WTC11 (cell line): Measurements from ENCODE around the gene RAI1. TPM values are rescaled to one million over a fixed set of nuclear protein-coding genes. Genes with fewer than 3 reads are reported as not detected.

Experiments used
- ATAC-seq: fragments of 200-7000 bp; cut with Tn5 transposase; 2 replicates; pipeline ENCODE4 v1.10.0; 2021; ENCODE audit warnings: mild to moderate bottlenecking, moderate library complexity
- CTCF ChIA-PET: fragments of 300-600 bp; sonication (Branson Sonifier 250); formaldehyde crosslinking; loops from one replicate; lab custom pipeline; 2021; ENCODE audit warnings: antibody characterized with exemption; lab: Charles Lee
- POLR2A ChIA-PET: fragments of 350-600 bp; sonication (Branson Sonifier 250); formaldehyde crosslinking; loops from one replicate; lab custom pipeline; 2021; ENCODE audit warnings: antibody characterized with exemption; lab: Charles Lee
- DNase-seq: peaks from one replicate; pipeline ENCODE4 v3.0.0; 2021; ENCODE audit warnings: low spot score
- H3K27ac Mint-ChIP-seq: 2 replicates; pipeline ENCODE4 v1.8.0; 2021; ENCODE audit warnings: mixed read lengths
- H3K27me3 Mint-ChIP-seq: 2 replicates; pipeline ENCODE4 v1.8.0; 2021; ENCODE audit warnings: low read depth, mild to moderate bottlenecking, moderate library complexity, mixed read lengths
- H3K36me3 Mint-ChIP-seq: 2 replicates; pipeline ENCODE4 v1.8.0; 2021; ENCODE audit warnings: mixed read lengths
- H3K4me1 Mint-ChIP-seq: 2 replicates; pipeline ENCODE4 v1.8.0; 2022; ENCODE audit warnings: mixed read lengths
- H3K4me3 Mint-ChIP-seq: 2 replicates; pipeline ENCODE4 v1.8.0; 2021; ENCODE audit warnings: mild to moderate bottlenecking, moderate library complexity, mixed read lengths
- H3K9me3 Mint-ChIP-seq: 2 replicates; pipeline ENCODE4 v1.8.0; 2021; ENCODE audit warnings: mixed read lengths
- AR ChIP-seq: fragments of 250-450 bp; sonication (Bioruptor Pico); IDR thresholded peaks from 2 replicates; pipeline ENCODE4 v1.9.0; 2021; ENCODE audit warnings: mild to moderate bottlenecking
- ARID4B ChIP-seq: sonication (generic); formaldehyde crosslinking; IDR thresholded peaks from 2 replicates; pipeline ENCODE4 v1.8.0; 2023; ENCODE audit warnings: missing genetic modification reagents, mild to moderate bottlenecking, borderline replicate concordance
- CBFB ChIP-seq: sonication (generic); formaldehyde crosslinking; IDR thresholded peaks from 2 replicates; pipeline ENCODE4 v1.8.1; 2022; ENCODE audit warnings: mild to moderate bottlenecking, low read depth, missing genetic modification reagents
- ESRRA ChIP-seq: sonication (generic); formaldehyde crosslinking; IDR thresholded peaks from 2 replicates; pipeline ENCODE4 v1.8.1; 2022; ENCODE audit warnings: mild to moderate bottlenecking, missing genetic modification reagents, borderline replicate concordance
- FOXJ3 ChIP-seq: sonication (generic); formaldehyde crosslinking; IDR thresholded peaks from 2 replicates; pipeline ENCODE4 v1.9.0; 2021; ENCODE audit warnings: missing genetic modification reagents, mild to moderate bottlenecking, borderline replicate concordance
- FOXP4 ChIP-seq: sonication (generic); formaldehyde crosslinking; IDR thresholded peaks from 2 replicates; pipeline ENCODE4 v1.8.0; 2022; ENCODE audit warnings: mild to moderate bottlenecking, missing genetic modification reagents
- IRF2 ChIP-seq: sonication (generic); formaldehyde crosslinking; IDR thresholded peaks from 2 replicates; pipeline ENCODE4 v1.8.0; 2022; ENCODE audit warnings: low read depth, missing genetic modification reagents, borderline replicate concordance
- KAT7 ChIP-seq: sonication (generic); formaldehyde crosslinking; IDR thresholded peaks from 2 replicates; pipeline ENCODE4 v1.8.1; 2023; ENCODE audit warnings: missing genetic modification reagents, mild to moderate bottlenecking, borderline replicate concordance
- NFE2L1 ChIP-seq: sonication (generic); formaldehyde crosslinking; IDR thresholded peaks from 2 replicates; pipeline ENCODE4 v1.8.1; 2023; ENCODE audit warnings: missing genetic modification reagents
- NR2C2 ChIP-seq: sonication (generic); formaldehyde crosslinking; IDR thresholded peaks from 2 replicates; pipeline ENCODE4 v1.8.0; 2022; ENCODE audit warnings: mild to moderate bottlenecking, missing genetic modification reagents
- NR3C1 ChIP-seq: sonication (generic); formaldehyde crosslinking; conservative IDR thresholded peaks from 2 replicates; pipeline ENCODE4 v1.8.1; 2023; ENCODE audit warnings: low read depth, mild to moderate bottlenecking, missing genetic modification reagents
- OVOL2 ChIP-seq: fragments of 250-450 bp; sonication (Bioruptor Pico); IDR thresholded peaks from 2 replicates; pipeline ENCODE4 v1.9.0; 2021; ENCODE audit warnings: mild to moderate bottlenecking, borderline replicate concordance
- SMAD3 ChIP-seq: sonication (generic); formaldehyde crosslinking; IDR thresholded peaks from 2 replicates; pipeline ENCODE4 v1.8.0; 2022; ENCODE audit warnings: missing genetic modification reagents, mild to moderate bottlenecking, borderline replicate concordance
- SMAD4 ChIP-seq: sonication (generic); formaldehyde crosslinking; IDR thresholded peaks from 2 replicates; pipeline ENCODE4 v1.8.0; 2022; ENCODE audit warnings: mild to moderate bottlenecking, missing genetic modification reagents
- SP1 ChIP-seq: sonication (generic); formaldehyde crosslinking; conservative IDR thresholded peaks from 2 replicates; pipeline ENCODE4 v1.8.1; 2022; ENCODE audit warnings: missing genetic modification reagents
- ZNF232 ChIP-seq: sonication (generic); formaldehyde crosslinking; IDR thresholded peaks from 2 replicates; pipeline ENCODE4 v1.8.0; 2022; ENCODE audit warnings: mild to moderate bottlenecking, missing genetic modification reagents
- ZNF423 ChIP-seq: fragments of 250-450 bp; sonication (Bioruptor Pico); IDR thresholded peaks from 2 replicates; pipeline ENCODE4 v2.1.2; 2022; ENCODE audit warnings: mild to moderate bottlenecking, moderate library complexity
- ZNF425 ChIP-seq: fragments of 250-450 bp; sonication (Bioruptor Pico); conservative IDR thresholded peaks from 2 replicates; pipeline ENCODE4 v1.9.0; 2021; ENCODE audit warnings: mild to moderate bottlenecking
- total RNA-seq: library from RNA; stranded (reverse); gene quantifications from 3 replicates; pipeline ENCODE4 v1.2.3, GENCODE V29; 2021

Gene RAI1
- total RNA-seq, 1 experiment from 2014 or later = 12.7 TPM

GRCh38 chr17:17820463-17821158, 139.4 kb downstream of the RAI1 start:
- no peak for ATAC-seq
- peaks cover 59% of the 10 kb centered on the region for H3K4me1 Mint-ChIP-seq
- H3K4me3 Mint-ChIP-seq = no peak overlapping the region

More at GRCh38 chr17:17820463-17821158, 139.4 kb downstream of the RAI1 start:
- Mint-ChIP-seq H3K9me3 (no peaks in the 10 kb centered on the region), H3K27ac (peak overlapping the region; percentile 84; the same call in 1 of the 2 replicates), H3K27me3 (no peaks in the 10 kb centered on the region), H3K36me3 (peaks cover 22% of the 10 kb centered on the region)
- TF ChIP-seq NFE2L1 (CRISPR knock-in tag) (no peak), SP1 (no peak), OVOL2 (no peak), ZNF423 (no peak), FOXJ3 (CRISPR knock-in tag) (no peak), CBFB (no peak), NR2C2 (CRISPR knock-in tag) (no peak), NR3C1 (CRISPR knock-in tag) (no peak), KAT7 (no peak), ESRRA (CRISPR knock-in tag) (no peak), ARID4B (CRISPR knock-in tag) (no peak), FOXP4 (CRISPR knock-in tag) (no peak), ZNF425 (no peak), SMAD3 (no peak), SMAD4 (CRISPR knock-in tag) (no peak), IRF2 (CRISPR knock-in tag) (no peak), ZNF232 (no peak), AR (no peak)
- CTCF ChIA-PET = interaction anchor here (0.8 to 1.5 kb wide), 5 partner anchors 9 to 99 kb away, joined by 3 to 12 read pairs (median 4); no protein-coding TSS in a partner anchor
- POLR2A ChIA-PET = interaction anchor here (0.6 to 9.4 kb wide), 2 partner anchors 17 to 48 kb away, joined by 3 to 137 read pairs; partner anchors contain the start of gene SREBF1
- no peak for DNase-seq
